ENCODE data around the gene ORMDL3.

ORMDL3 gene, protein sequence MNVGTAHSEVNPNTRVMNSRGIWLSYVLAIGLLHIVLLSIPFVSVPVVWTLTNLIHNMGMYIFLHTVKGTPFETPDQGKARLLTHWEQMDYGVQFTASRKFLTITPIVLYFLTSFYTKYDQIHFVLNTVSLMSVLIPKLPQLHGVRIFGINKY

GRCh38 chr17:39927101-39927928, at the start of gene ORMDL3, which contains the start of gene LRRC3C:
TSS of gene ORMDL3 (minus strand) at chr17:39927601. CDS start at chr17:39924203, 3,398 bp downstream.
TSS of gene LRRC3C (plus strand) at chr17:39927732. CDS start at chr17:39941524, 13,792 bp downstream.
- peak; percentile 95 for DNase-seq

- no peak for DNase-seq
Measured at GRCh38 chr17:39975801-39976200, 48.4 kb upstream of the ORMDL3 start.

DNA sequence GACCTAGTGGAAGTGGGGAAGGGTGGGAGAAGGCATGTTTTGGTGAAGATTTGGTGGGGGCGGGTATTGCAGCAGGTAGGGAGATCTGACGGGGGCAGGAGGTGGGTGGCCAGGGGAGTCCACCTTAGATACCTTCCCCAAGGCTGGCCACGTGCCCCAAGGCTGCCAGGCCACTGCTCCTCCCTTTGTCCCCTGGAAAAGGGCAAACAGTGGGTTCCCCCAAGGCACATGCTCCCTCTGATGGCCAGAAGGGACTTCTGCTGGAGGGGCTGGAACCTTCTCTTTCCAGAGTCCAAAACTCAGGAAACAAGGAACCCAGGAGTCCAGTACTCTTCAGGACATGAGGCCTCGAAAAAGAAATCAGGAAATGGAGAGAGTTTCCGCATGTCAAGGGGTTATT, 47.0 kb upstream of the ORMDL3 start:
- DNase-seq, result no peak

- no peak for DNase-seq
Measured at GRCh38 chr17:39973496-39973895, 46.1 kb upstream of the ORMDL3 start.

- DNase-seq, result no peak
Measured at GRCh38 chr17:39972271-39972670, 44.9 kb upstream of the ORMDL3 start.

DNA sequence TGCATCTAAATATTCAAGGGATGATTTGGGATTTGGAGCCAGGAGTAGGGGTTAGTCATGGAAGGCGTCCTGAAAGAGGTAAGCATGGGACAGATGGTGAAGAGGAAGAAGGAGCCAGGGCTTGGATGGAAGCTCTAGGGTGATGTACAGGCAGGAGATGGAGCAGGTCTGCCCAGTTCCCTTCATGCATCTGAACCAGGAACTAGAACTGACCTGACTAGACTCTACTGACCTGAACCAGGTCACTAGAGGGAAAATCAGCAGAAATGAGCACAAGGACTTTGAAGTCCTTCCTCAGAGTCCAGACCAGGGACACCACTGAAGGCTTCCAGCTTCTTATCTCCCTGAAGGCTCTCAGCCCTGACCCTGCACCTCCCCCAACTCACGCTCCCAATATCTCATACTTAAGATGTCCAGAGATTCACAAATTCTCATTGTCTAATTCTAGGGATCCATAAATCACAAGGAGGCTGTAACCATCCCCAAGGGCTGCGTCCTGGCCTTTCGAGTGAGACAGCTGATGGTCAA, 43.7 kb upstream of the ORMDL3 start:
- no peak for DNase-seq

- DNase-seq, result no peak
Measured at GRCh38 chr17:39970157-39970692, 42.8 kb upstream of the ORMDL3 start.

DNA sequence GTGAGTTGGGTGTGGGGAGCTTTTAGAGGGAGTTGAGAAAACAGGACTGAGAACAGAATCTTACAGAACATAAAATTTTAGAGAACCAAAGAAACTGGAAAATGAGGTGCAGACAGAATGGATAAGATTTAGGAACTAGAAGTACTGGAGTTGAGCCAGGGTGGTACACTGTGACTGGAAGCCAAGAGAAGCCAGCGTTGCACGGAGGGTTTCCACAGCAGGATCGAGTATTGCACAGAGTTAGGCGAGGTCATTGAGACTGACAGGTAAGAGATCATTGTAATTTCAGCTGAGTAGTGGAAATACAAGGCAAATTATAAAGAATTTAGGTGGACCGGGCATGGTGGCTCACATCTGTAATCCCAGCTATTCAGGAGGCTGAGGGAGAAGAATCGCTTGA, 42.0 kb upstream of the ORMDL3 start:
- no peak for DNase-seq

DNA sequence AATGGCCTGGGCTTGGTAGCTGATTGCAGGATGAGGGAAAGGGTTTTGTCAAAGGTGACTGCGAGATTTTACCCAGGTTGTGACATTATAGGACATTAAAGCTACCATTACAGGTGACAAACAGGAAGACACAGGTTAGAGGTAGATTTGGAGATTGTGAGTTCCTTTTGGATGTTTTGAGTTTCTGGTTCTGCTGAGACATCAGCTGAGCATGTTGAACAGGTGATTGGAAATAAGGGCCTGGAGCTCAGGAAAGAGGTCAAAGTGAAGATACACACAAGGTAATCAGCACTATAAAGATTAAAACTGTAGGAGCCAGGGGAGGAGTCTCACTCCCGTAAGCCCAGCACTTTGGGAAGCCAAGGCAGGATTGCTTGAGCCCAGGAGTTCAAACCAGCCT, 41.4 kb upstream of the ORMDL3 start:
- DNase-seq, result no peak

DNA sequence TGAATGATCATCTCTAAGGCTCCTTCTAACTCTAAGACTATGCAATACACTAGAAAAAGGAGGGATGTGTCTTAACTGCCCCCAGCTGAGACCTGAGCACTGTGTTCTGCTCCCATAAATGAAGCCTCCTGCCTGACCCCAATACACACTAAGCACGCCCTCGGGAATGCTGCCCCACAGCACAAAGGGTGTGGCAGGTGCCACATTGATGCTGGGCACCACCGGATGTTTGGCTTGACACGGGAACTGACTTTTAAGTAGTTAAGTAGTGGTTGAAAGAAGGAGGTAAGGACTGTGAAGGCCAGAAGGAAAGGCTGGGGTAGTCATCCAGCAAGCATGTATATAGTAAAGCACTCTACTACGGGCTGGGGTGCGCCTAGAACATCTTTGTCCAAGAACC, 39.4 kb upstream of the ORMDL3 start:
- DNase-seq, result no peak

DNA sequence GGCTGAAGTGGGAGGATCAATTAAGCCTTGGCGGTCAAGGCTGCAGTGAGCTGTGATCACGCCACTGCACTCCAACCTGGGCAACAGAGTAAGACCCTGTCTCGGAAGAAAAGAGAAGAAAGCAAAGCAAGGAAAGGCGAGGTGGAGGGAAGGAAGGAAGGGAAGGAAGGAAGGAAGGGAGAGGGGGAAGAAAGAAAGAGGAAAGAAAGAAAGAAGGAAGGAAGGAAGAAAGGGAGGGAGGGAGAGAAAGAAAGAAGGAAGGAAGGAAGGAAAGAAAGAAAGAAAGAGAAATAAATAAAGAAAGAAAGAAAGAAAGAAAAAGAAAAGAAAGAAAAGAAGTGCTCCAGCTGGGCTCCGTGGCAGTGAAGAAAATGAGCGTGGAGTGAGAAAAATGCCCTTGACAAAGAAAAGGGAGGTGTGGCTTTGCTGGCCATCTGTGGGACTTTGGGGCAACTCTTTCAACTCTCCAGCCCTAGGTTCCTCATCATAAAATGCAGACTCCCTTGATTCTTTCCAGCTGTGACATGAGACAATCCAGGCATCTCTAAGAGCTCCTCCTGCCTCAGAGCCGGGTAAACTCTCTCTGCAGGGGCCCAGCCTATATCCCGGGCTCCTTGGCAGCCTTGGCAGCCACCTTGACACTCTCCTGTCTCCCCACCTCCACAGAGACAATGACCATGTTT, 37.8 kb upstream of the ORMDL3 start:
- no peak for DNase-seq

DNA sequence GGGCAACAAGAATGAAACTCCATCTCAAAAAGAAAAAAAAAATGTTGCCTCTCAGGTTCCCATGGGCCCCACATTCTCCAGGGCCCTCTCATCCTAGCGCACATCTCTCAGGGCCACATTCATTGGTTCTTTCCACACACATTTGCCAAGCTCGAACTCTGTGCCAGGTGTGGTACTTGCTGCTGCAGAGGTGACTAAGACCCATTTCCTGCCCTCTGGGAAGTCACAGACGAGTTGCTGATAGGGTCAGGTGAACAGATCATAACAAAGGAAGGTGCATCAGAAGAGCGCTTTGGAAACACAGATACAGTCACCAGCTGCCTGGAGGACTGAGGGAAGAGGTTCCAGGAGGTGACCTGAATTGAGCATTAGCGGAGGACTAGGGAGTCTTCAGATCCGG, 36.4 kb upstream of the ORMDL3 start:
- peak; percentile 22 for DNase-seq

- peak; percentile 19 for DNase-seq
Measured at GRCh38 chr17:39962642-39963220, 35.3 kb upstream of the ORMDL3 start, which contains the start of gene GSDMA. TSS of gene GSDMA (plus strand) at chr17:39963004. CDS start at chr17:39965688, 2,684 bp downstream.

GRCh38 chr17:39960524-39961041, 33.2 kb upstream of the ORMDL3 start:
- DNase-seq, result no peak

- no peak for DNase-seq
Measured at GRCh38 chr17:39955726-39956225, 28.4 kb upstream of the ORMDL3 start.

DNA sequence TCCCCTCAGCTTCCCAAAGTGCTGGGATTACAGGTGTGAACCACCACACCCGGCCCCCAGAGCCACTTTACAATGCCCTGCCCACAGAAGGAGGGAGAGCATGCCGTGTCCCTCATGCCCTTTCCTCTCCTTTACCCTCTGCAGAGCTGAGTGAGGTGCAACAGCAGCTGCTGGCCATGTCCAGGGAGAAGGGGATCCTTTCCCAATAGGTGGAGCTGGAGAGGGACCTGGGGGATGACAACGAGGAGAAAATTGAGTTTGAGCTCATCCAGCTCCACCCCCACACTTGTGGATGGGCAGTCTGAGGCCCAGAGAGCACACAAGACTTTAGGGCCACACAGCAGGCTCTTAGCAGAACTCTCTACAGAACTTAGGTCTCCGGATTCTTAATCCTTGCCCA, 27.5 kb upstream of the ORMDL3 start:
- no peak for DNase-seq

DNA sequence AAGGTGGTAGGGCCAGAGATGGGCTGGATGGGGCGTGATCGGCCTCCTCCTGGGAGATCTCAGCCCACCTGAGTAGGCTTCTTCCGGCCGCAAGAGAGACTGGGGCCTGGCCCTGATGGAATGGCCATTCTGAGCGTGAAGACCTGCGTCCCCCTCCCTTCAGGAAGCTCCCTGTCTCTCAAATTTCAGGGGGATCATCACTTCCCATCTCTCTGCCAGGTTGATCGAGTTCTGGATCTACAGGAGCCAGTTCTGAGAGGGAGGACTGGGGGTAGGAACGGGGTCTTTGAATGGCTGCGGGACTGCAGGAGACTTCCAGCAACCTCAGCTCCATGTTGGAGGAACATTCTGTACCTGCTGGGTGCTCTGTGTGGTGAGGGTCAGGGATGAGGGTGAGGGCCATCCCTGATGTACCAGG, 26.1 kb upstream of the ORMDL3 start:
- no peak for DNase-seq

DNA sequence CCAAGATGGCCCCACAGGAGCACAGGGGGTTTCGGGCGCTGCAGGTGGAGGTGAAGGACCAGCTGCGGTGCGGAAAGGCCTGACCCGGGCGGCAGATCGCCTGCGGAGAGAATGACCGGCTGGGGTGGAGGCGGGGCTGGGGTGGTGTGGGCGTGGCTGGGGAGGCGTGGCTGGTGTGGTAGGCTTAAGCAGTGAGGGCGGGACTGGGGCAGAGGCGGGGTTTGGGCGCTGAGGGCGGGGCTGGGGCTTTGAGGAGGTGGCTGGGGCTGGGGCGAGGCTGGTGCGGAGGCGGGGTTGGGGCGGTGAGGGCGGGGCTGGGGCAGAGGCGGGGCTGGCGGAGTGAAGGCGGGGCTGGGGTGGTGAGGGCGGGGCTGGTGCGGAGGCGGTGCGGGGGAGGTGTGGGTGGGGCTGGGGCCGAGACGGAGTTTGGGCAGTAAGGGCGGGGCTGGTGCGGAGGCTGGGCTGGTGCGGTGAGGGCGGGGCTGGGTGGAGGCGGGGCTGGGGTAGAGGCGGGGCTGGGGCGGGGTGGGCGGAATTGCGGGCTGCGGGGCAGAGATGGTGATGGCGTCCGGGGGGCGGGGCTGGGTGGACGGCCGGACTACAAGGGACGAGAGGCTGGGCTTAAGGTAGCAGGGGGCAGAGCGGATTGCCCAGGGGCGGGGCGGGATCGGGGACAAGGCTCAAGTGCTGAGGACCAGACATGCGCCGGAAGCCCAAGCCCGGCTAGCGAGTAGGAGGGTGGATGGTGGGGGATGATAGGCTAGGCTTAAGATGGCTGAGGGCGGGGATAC, 25.5 kb upstream of the ORMDL3 start:
- DNase-seq, result peak; percentile 93

DNA sequence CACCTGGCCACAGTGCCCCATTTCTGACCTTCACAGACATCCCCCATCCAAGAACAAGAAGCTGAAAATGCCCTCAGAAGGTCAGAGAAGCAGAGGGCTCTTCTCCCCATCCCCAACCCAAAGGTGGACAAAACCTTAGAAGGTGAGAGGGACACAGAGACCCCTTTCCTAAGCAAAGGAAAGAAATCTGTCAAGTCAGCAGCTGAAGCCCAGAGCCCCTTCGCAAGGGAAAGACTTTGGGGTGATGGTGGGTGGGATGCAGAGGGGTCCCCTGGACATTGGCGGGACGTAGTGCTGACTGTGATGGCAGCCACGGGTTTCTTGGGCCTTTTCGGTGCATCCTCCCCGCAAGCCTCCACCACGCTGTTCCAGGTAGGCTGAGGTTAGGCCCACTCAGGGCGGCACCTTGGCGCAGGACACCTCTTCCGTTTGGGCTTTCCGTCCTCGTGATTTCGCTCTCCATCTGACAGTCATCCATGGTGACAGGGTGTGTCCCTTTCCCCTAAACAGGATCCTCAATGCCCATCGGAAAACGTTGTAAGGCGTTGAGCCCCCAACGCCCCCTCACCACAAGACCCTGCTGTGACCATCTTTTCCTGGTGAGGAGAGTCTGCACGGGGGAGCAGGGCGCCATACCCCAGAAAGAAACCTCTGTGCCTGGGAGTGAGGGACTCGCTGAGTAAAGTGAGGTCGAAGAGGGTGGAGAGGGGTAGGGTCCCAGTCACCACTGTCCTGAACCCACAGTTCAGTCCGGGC, 24.7 kb upstream of the ORMDL3 start:
- no peak for DNase-seq

- no peak for DNase-seq
Measured at GRCh38 chr17:39950871-39951348, 23.5 kb upstream of the ORMDL3 start.

DNA sequence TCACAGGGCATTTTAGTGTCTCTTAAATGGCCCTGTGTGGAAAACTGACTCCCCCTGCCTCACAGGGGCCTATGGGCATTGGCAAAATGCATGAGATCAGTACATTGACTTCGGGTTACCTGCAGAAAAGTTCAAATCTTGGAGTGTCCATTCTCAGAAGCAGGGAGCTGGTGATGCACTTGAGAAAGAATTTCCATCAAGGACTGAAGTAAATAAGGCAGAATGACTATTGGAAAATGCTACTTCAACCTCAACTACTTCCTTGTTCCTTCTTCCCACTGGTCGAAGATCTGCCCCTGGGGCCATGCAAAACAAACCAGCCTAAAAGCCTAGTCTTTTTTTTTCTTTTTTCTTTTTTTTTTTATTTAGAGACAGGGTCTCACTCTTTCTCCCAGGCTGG, 21.6 kb upstream of the ORMDL3 start:
- DNase-seq, result no peak

Data from stimulated activated CD4-positive, alpha-beta T cell treated with anti-CD3 and anti-CD28 coated beads, Interleukin-15, amount 100 ng/mL, for 24 hours (primary cell).